HepG2 (cell line): Measurements from ENCODE around the gene LTA4H. TPM values are rescaled to one million over a fixed set of nuclear protein-coding genes. Genes with fewer than 3 reads are reported as not detected.

Experiments used
- MED1 ChIP-seq: sonication (generic); formaldehyde crosslinking; IDR thresholded peaks from 2 replicates; pipeline ENCODE4 v1.4.0; 2020; ENCODE audit warnings: missing genetic modification reagents
- RAD21 ChIP-seq: fragments of 450-650 bp; formaldehyde crosslinking; IDR thresholded peaks from 2 replicates; pipeline ENCODE4 v1.5.0; 2020; ENCODE audit warnings: mild to moderate bottlenecking
- SNAPC2 ChIP-seq: sonication (generic); formaldehyde crosslinking; IDR thresholded peaks from 2 replicates; pipeline ENCODE4 v1.8.1; 2022; ENCODE audit warnings: mild to moderate bottlenecking, missing genetic modification reagents
- SP140L ChIP-seq: sonication (generic); formaldehyde crosslinking; IDR thresholded peaks from 2 replicates; pipeline ENCODE4 v1.4.0; 2020; ENCODE audit warnings: missing genetic modification reagents, borderline replicate concordance
- SP4 ChIP-seq: sonication (generic); formaldehyde crosslinking; IDR thresholded peaks from 2 replicates; pipeline ENCODE4 v1.8.1; 2023; ENCODE audit warnings: mild to moderate bottlenecking, missing genetic modification reagents
- TBP ChIP-seq: sonication (generic); formaldehyde crosslinking; IDR thresholded peaks from 2 replicates; pipeline ENCODE4 v1.5.0; 2020; ENCODE audit warnings: missing genetic modification reagents
- ZBTB42 ChIP-seq: sonication (generic); formaldehyde crosslinking; IDR thresholded peaks from 2 replicates; pipeline ENCODE4 v1.5.0; 2020; ENCODE audit warnings: mild to moderate bottlenecking, missing genetic modification reagents
- ZNF75D ChIP-seq: sonication (generic); formaldehyde crosslinking; IDR thresholded peaks from 2 replicates; pipeline ENCODE4 v1.8.1; 2023; ENCODE audit warnings: missing genetic modification reagents, mild to moderate bottlenecking, borderline replicate concordance
- ZNF768 ChIP-seq: sonication (generic); formaldehyde crosslinking; IDR thresholded peaks from 2 replicates; pipeline ENCODE4 v1.4.0; 2020; ENCODE audit warnings: missing genetic modification reagents
- polyA plus RNA-seq, 8 experiments: library from polyadenylated mRNA; depleted of rRNA in 3 of 8; stranded (reverse) in 7 of 8; unstranded in 1 of 8; fragments of >200 nt; fragmentation: Illumina TruSeq in 4 of 8; extraction: Trizol in 4 of 8; gene quantifications; 2 replicates each; pipeline versions ENCODE4 v1.2.1 to v1.2.3, GENCODE V29; 2011 to 2016; ENCODE audit warnings: low read depth in 4 of 8, missing spikeins in 1 of 8, mixed read lengths in 1 of 8; ENCODE audit not compliant: insufficient read depth in 1 of 8
- total RNA-seq, 5 experiments: library from RNA; depleted of rRNA; stranded (reverse); fragments of >200 nt; fragmentation: Illumina TruSeq; extraction: Trizol; gene quantifications; 2 replicates each; pipeline ENCODE4 v1.2.3, GENCODE V29; 2016; ENCODE audit warnings: low read depth in 1 of 5
- TF ChIP-seq, protein P1 (sequence below): IDR thresholded peaks from 2 replicates; pipeline ENCODE4 v1.6.1; 2012; ENCODE audit warnings: low read length, improper control_type of control experiment
- TF ChIP-seq, protein P2 (sequence below): IDR thresholded peaks from 2 replicates; pipeline ENCODE4 v1.6.1; 2018; ENCODE audit warnings: missing genetic modification reagents, mild to moderate bottlenecking, missing compliant biosample characterization
- TF ChIP-seq, protein P3 (sequence below): sonication (generic); formaldehyde crosslinking; IDR thresholded peaks from 2 replicates; pipeline ENCODE4 v1.4.0; 2020; ENCODE audit warnings: missing genetic modification reagents
- TF ChIP-seq, protein P4 (sequence below): sonication (generic); formaldehyde crosslinking; IDR thresholded peaks from 2 replicates; pipeline ENCODE4 v1.8.0; 2022; ENCODE audit warnings: mild to moderate bottlenecking, missing genetic modification reagents
- TF ChIP-seq, protein P5 (sequence below): sonication (generic); formaldehyde crosslinking; IDR thresholded peaks from 2 replicates; pipeline ENCODE4 v1.8.0; 2022; ENCODE audit warnings: missing genetic modification reagents, mild to moderate bottlenecking, borderline replicate concordance
- TF ChIP-seq, protein P6 (sequence below): fragments of 450-650 bp; IDR thresholded peaks from 2 replicates; pipeline ENCODE4 v1.6.1; 2017; ENCODE audit warnings: mild to moderate bottlenecking

LTA4H gene
- total and polyA plus RNA-seq, 2 of the 13 experiments (the other 11 are each of a cell fraction or from before 2014, with no cell fraction given) = 87.5 to 90.4 TPM

DNA sequence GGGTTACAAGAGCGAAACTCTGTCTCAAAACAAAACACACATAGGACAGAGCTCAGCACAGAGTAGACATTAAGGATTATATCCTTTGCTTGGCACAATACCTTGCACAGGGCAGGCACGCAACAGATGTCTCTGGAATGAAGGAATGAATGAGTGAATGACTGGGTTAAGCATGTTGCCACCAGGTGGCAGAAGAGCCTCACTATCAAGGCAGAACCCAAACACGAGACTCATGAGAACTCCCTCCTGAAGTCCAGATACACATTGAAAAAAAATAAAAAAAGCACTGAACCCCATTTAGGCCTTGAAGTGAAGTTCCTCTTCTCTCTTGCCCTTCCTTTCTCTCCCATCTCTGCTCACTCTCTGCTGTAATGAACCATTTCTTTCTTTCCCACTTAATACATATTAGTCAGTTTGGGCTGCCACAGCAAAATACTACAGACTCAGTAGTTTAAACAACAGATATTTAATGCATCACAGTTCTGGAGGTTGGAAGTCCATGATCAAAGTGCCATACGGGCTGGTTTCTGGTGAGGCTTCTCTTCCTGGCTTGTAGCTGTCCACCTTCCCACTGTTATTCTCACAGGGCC is 26.6 kb upstream of the LTA4H start (continued):
- TF ChIP-seq ZNF75D (CRISPR knock-in tag) = no peak
- TF ChIP-seq, protein P1, sequence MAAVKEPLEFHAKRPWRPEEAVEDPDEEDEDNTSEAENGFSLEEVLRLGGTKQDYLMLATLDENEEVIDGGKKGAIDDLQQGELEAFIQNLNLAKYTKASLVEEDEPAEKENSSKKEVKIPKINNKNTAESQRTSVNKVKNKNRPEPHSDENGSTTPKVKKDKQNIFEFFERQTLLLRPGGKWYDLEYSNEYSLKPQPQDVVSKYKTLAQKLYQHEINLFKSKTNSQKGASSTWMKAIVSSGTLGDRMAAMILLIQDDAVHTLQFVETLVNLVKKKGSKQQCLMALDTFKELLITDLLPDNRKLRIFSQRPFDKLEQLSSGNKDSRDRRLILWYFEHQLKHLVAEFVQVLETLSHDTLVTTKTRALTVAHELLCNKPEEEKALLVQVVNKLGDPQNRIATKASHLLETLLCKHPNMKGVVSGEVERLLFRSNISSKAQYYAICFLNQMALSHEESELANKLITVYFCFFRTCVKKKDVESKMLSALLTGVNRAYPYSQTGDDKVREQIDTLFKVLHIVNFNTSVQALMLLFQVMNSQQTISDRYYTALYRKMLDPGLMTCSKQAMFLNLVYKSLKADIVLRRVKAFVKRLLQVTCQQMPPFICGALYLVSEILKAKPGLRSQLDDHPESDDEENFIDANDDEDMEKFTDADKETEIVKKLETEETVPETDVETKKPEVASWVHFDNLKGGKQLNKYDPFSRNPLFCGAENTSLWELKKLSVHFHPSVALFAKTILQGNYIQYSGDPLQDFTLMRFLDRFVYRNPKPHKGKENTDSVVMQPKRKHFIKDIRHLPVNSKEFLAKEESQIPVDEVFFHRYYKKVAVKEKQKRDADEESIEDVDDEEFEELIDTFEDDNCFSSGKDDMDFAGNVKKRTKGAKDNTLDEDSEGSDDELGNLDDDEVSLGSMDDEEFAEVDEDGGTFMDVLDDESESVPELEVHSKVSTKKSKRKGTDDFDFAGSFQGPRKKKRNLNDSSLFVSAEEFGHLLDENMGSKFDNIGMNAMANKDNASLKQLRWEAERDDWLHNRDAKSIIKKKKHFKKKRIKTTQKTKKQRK = no peak
- no peak for TF ChIP-seq ZNF768 (CRISPR knock-in tag)
- TF ChIP-seq, protein P2, sequence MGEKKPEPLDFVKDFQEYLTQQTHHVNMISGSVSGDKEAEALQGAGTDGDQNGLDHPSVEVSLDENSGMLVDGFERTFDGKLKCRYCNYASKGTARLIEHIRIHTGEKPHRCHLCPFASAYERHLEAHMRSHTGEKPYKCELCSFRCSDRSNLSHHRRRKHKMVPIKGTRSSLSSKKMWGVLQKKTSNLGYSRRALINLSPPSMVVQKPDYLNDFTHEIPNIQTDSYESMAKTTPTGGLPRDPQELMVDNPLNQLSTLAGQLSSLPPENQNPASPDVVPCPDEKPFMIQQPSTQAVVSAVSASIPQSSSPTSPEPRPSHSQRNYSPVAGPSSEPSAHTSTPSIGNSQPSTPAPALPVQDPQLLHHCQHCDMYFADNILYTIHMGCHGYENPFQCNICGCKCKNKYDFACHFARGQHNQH = no peak
- TF ChIP-seq, protein P3, sequence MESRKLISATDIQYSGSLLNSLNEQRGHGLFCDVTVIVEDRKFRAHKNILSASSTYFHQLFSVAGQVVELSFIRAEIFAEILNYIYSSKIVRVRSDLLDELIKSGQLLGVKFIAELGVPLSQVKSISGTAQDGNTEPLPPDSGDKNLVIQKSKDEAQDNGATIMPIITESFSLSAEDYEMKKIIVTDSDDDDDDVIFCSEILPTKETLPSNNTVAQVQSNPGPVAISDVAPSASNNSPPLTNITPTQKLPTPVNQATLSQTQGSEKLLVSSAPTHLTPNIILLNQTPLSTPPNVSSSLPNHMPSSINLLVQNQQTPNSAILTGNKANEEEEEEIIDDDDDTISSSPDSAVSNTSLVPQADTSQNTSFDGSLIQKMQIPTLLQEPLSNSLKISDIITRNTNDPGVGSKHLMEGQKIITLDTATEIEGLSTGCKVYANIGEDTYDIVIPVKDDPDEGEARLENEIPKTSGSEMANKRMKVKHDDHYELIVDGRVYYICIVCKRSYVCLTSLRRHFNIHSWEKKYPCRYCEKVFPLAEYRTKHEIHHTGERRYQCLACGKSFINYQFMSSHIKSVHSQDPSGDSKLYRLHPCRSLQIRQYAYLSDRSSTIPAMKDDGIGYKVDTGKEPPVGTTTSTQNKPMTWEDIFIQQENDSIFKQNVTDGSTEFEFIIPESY (CRISPR knock-in tag) = no peak
- TF ChIP-seq, protein P4, sequence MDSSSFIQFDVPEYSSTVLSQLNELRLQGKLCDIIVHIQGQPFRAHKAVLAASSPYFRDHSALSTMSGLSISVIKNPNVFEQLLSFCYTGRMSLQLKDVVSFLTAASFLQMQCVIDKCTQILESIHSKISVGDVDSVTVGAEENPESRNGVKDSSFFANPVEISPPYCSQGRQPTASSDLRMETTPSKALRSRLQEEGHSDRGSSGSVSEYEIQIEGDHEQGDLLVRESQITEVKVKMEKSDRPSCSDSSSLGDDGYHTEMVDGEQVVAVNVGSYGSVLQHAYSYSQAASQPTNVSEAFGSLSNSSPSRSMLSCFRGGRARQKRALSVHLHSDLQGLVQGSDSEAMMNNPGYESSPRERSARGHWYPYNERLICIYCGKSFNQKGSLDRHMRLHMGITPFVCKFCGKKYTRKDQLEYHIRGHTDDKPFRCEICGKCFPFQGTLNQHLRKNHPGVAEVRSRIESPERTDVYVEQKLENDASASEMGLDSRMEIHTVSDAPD (CRISPR knock-in tag) = no peak
- no peak for TF ChIP-seq TBP
- TF ChIP-seq, protein P5, sequence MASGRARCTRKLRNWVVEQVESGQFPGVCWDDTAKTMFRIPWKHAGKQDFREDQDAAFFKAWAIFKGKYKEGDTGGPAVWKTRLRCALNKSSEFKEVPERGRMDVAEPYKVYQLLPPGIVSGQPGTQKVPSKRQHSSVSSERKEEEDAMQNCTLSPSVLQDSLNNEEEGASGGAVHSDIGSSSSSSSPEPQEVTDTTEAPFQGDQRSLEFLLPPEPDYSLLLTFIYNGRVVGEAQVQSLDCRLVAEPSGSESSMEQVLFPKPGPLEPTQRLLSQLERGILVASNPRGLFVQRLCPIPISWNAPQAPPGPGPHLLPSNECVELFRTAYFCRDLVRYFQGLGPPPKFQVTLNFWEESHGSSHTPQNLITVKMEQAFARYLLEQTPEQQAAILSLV (CRISPR knock-in tag) = no peak
- no peak for TF ChIP-seq ZBTB42
- TF ChIP-seq, protein P6, sequence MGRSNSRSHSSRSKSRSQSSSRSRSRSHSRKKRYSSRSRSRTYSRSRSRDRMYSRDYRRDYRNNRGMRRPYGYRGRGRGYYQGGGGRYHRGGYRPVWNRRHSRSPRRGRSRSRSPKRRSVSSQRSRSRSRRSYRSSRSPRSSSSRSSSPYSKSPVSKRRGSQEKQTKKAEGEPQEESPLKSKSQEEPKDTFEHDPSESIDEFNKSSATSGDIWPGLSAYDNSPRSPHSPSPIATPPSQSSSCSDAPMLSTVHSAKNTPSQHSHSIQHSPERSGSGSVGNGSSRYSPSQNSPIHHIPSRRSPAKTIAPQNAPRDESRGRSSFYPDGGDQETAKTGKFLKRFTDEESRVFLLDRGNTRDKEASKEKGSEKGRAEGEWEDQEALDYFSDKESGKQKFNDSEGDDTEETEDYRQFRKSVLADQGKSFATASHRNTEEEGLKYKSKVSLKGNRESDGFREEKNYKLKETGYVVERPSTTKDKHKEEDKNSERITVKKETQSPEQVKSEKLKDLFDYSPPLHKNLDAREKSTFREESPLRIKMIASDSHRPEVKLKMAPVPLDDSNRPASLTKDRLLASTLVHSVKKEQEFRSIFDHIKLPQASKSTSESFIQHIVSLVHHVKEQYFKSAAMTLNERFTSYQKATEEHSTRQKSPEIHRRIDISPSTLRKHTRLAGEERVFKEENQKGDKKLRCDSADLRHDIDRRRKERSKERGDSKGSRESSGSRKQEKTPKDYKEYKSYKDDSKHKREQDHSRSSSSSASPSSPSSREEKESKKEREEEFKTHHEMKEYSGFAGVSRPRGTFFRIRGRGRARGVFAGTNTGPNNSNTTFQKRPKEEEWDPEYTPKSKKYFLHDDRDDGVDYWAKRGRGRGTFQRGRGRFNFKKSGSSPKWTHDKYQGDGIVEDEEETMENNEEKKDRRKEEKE = no peak
- peak; percentile 72 for TF ChIP-seq RAD21 (CRISPR knock-in tag)
- TF ChIP-seq SNAPC2 = no peak
- TF ChIP-seq SP140L = no peak
- no peak for TF ChIP-seq MED1
- TF ChIP-seq SP4 (CRISPR knock-in tag) = no peak
